Testis (tissue), 3 donors: Measurements from ENCODE around the gene ENDOV. TPM values are rescaled to one million over a fixed set of nuclear protein-coding genes. Genes with fewer than 3 reads are reported as not detected.

Source experiments
- DNase-seq: peaks from one replicate; pipeline ENCODE4 v3.0.0-alpha.2; 2019
- H3K27ac ChIP-seq, 2 donors: fragments of 200-600 bp; sonication (generic); one replicate each; pipeline ENCODE4 v1.5.1; 2019
- H3K27me3 ChIP-seq: fragments of 200-600 bp; sonication (generic); one replicate; pipeline ENCODE4 v1.5.1; 2019
- H3K36me3 ChIP-seq: fragments of 200-600 bp; sonication (generic); one replicate; pipeline ENCODE4 v1.5.1; 2017; ENCODE audit warnings: low read depth; ENCODE audit errors: missing control alignments
- H3K4me1 ChIP-seq: fragments of 200-600 bp; sonication (generic); one replicate; pipeline ENCODE4 v1.5.1; 2019
- H3K4me3 ChIP-seq, 2 donors: fragments of 200-600 bp; sonication (generic); one replicate each; pipeline ENCODE4 v1.5.1; 2017 to 2019
- H3K9me3 ChIP-seq: fragments of 200-600 bp; sonication (generic); one replicate; pipeline ENCODE4 v1.5.1; 2017
- POLR2A ChIP-seq: fragments of 450-650 bp; IDR thresholded peaks from one replicate; pipeline ENCODE4 v1.6.1; 2017; ENCODE audit warnings: antibody characterized with exemption, mild to moderate bottlenecking, moderate library complexity
- whole genome bisulfite sequencing, 2 donors: methylation state at CpG; one replicate each; pipeline ENCODE4 v1.1.5; 2018; 5-methylcytosine and 5-hydroxymethylcytosine counted together
- intact Hi-C: fragments of 100-400 bp; cut with DNase I; formaldehyde crosslinking; loops from one replicate; pipeline ENCODE4 v1.15.1; 2023; ENCODE audit warnings: low total_unique reads
- polyA plus RNA-seq: library from polyadenylated mRNA; stranded (reverse); fragments of 350-450 nt; fragmentation: Illumina TruSeq; extraction: RNeasy Lipid Tissue Mini Kit (QIAGEN cat#74804); gene quantifications from one replicate; pipeline ENCODE4 v1.2.3, GENCODE V29; 2014; ENCODE audit warnings: low read depth, low replicate concordance; ENCODE audit not compliant: insufficient read depth
- total RNA-seq, 2 donors: library from RNA; depleted of rRNA; stranded (reverse); fragments of >200 nt; gene quantifications; one replicate each; pipeline ENCODE4 v1.2.3, GENCODE V29; 2016
- TF ChIP-seq, protein P1 (sequence below), 3 experiments: fragments of 450-650 bp in 2 of 3; fragments of 200-600 bp in 1 of 3; sonication (generic) in 1 of 3; IDR thresholded peaks; one replicate each; pipeline ENCODE4 v1.5.1; 2016 to 2019; ENCODE audit warnings: antibody characterized with exemption in 3 of 3, mild to moderate bottlenecking in 2 of 3, moderate library complexity in 1 of 3

Gene ENDOV
- total and polyA plus RNA-seq, 3 donors from 2014 or later = 41.4 to 63.9 (median 55.2) TPM

DNA sequence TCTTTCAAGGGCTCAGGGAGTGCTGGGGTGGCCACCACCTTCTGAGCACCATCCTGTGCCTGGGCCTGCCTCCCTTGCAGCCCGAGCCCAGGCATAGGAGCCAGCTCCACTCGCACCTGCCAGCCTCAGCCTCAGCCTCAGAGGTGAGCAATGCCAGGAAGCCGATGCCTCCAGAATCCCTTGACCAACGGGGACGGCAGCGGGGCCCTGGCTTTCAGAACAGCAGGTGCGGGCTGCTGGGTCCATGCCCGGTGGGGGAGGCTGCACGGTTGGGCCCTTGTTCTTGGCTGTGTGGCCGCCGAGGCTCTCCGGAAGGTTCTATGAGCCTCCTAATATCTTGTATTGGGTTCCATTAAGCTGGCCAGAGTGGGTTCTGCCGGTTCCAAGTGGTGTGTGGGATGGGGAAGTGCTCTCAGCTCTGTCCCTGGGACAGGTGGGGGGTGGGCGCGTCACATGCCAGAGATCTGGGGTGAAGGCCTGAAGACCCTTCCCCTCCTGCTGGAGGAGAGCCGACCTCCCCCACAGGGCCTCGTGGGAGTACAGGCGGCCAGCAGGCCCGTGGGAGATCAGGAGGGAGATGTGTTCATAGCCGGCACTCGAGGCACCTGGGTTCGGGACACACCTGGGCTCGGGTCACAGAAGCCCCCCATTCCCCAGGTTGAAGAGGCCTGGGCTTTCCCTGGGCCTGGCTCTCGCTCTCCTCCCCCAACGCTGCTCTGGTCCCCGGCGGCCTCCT is 34.4 kb downstream of the ENDOV start:
- H3K27ac ChIP-seq = no peak overlapping the region
- WGBS, 2 donors = 71 to 75% methylated on average over 7 to 21 of the region's 27 CpGs
- H3K36me3 ChIP-seq = no peaks in the 10 kb centered on the region
- no peak overlapping the region for H3K4me3 ChIP-seq
- no peaks in the 10 kb centered on the region for H3K9me3 ChIP-seq
- H3K27me3 ChIP-seq = no peaks in the 10 kb centered on the region
- DNase-seq = no peak
- TF ChIP-seq, protein P1, sequence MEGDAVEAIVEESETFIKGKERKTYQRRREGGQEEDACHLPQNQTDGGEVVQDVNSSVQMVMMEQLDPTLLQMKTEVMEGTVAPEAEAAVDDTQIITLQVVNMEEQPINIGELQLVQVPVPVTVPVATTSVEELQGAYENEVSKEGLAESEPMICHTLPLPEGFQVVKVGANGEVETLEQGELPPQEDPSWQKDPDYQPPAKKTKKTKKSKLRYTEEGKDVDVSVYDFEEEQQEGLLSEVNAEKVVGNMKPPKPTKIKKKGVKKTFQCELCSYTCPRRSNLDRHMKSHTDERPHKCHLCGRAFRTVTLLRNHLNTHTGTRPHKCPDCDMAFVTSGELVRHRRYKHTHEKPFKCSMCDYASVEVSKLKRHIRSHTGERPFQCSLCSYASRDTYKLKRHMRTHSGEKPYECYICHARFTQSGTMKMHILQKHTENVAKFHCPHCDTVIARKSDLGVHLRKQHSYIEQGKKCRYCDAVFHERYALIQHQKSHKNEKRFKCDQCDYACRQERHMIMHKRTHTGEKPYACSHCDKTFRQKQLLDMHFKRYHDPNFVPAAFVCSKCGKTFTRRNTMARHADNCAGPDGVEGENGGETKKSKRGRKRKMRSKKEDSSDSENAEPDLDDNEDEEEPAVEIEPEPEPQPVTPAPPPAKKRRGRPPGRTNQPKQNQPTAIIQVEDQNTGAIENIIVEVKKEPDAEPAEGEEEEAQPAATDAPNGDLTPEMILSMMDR (IDR thresholded peaks at IDR 0.05) = no peak
- no peak for TF ChIP-seq POLR2A
- intact Hi-C loops = no loop called here
- peaks cover 8% of the 10 kb centered on the region for H3K4me1 ChIP-seq

DNA sequence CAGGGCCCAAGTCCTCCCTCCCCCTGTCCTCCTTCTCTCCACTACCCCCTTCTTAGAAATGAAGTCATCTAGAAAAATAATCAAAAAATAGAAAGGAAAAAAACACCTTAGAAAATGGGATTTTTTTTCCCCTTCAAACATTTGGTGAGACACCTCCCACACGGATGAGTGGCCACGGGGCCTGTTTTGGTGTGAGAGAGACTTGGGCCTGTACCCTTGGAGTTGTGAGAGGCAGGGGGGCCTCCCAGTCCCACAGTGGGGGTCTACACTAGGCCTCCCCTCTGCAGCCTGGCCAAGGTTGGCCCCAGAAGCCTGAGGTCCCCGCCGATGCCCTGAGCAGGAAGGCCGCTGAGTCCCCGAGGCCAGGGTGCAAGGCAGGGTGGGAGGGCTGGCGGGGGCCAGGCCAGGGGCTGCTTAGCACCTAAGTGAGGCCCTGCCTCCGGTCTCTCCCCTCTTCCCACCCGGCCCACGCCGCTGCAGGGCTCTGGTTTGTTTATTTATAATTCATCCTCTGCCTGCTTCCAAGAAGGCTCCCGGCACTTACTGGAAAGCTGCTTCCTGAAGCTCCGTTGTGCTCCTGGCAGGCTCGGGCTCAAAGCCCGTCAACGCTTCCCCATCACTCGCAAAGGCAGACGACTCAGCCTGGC is 35.1 kb downstream of the ENDOV start:
- Histone ChIP-seq H3K9me3 (no peaks in the 10 kb centered on the region), H3K36me3 (no peaks in the 10 kb centered on the region), H3K27ac (no peak overlapping the region), H3K4me1 (peaks cover 8% of the 10 kb centered on the region), H3K4me3 (no peak overlapping the region), H3K27me3 (no peaks in the 10 kb centered on the region)
- no peak for TF ChIP-seq POLR2A
- TF ChIP-seq, protein P1 (IDR thresholded peaks at IDR 0.05) = no peak
- no peak for DNase-seq
- intact Hi-C loops = no loop called here
- WGBS, 2 donors = 61 to 73% methylated on average over 18 of the region's 18 CpGs

DNA sequence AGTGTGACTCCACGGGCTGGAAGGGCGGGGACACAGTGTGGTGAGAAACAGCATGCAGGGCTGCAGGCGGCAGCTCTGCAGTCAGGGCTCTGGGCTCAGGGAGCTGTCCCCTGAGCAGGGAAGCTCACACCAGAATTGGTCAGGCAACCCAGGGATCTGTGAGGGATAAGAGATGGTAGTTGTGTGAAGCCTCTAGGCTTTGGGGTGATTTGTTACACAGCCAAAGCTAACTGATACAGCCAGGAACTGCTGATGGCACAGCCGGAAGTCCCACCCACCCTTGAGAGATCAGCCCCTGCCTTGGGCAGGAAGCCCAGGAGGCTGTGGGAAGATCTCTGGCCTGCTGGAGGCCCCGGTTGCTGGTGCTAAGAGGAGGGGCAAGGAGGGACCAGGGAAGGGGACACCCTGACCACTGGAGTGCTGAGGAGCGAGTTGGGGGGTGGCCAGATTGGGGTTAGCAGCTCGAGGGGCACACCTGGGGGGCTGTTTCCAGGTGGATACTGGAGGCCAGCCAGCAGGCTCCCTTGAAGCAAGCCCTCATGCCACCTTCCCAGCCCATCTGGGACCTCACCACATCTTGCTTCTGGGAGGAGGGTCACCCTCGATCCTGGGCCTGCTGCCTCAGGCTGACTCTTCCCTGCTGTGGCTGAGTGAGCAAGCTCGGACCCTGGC is 36.3 kb downstream of the ENDOV start:
- Histone ChIP-seq H3K4me1 (peaks cover 16% of the 10 kb centered on the region), H3K27ac (no peak overlapping the region), H3K4me3 (no peak overlapping the region), H3K9me3 (no peaks in the 10 kb centered on the region), H3K27me3 (no peaks in the 10 kb centered on the region), H3K36me3 (no peaks in the 10 kb centered on the region)
- intact Hi-C loops = no loop called here
- no peak for DNase-seq
- 91 to 94% methylated on average over 9 of the region's 9 CpGs for WGBS, 2 donors
- TF ChIP-seq POLR2A = no peak
- TF ChIP-seq, protein P1 (IDR thresholded peaks at IDR 0.05) = no peak

DNA sequence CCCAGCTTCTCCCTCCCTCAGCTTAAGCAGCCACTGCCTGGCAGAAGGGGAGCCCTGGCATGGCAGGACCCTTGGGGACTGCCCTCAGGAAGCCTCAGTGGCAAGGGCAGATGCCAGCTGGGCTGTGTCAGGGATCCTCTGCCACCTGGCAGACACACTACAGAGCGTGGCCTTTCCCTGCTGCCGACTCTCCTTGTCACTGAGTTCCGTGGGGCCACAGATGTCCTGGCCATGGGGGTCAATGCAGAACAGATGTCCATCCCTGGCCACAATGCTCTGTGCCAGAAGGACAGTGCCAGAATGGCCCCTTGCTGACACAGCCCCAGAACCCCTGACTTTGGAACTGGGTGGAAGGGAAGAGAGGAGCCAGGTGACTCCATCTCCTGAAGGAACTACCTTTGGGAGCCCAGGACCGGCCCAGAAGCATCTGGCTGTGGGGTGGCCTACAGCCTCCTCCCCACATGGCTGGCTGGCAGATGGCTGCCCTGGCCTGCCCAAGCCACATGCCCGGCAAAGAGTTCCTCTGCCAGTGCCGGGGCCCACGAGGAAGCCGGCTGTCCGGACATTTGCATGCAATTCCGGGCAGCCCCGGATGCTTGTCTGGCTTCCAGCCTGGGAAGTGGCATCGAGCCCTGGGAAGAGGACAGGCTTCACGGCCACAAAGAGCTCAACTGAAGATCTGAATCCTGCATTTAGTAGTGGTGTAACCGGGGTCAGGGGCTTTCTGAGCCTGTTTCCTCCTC is 37.4 kb downstream of the ENDOV start:
- peaks cover 27% of the 10 kb centered on the region for H3K4me1 ChIP-seq
- intact Hi-C loops = no loop called here
- no peak for DNase-seq
- TF ChIP-seq POLR2A = no peak
- TF ChIP-seq, protein P1 (IDR thresholded peaks at IDR 0.05) = no peak
- H3K27ac ChIP-seq = no peak overlapping the region
- no peaks in the 10 kb centered on the region for H3K9me3 ChIP-seq
- WGBS, 2 donors = 71 to 85% methylated on average over 3 to 14 of the region's 14 CpGs
- H3K27me3 ChIP-seq = no peaks in the 10 kb centered on the region
- no peaks in the 10 kb centered on the region for H3K36me3 ChIP-seq
- H3K4me3 ChIP-seq = no peak overlapping the region
